DND-41 (cell line): ENCODE results near the gene BIRC7.

Experiments used
- ATAC-seq: fragments of 200-7000 bp; cut with Tn5 transposase; 3 replicates; pipeline ENCODE4 v1.9.1; 2021; ENCODE audit warnings: low read depth; ENCODE audit not compliant: insufficient read depth
- DNase-seq: peaks from one replicate; pipeline ENCODE4 v3.0.0-alpha.2; 2020
- H2AFZ ChIP-seq: 2 replicates; pipeline ENCODE4 v1.6.0; 2012; ENCODE audit warnings: low read depth, low read length
- H3K27ac ChIP-seq: 2 replicates; pipeline ENCODE4 v1.5.1; 2012; ENCODE audit warnings: low read length, inconsistent platforms
- H3K27me3 ChIP-seq: fragments of 200-600 bp; sonication (generic); 2 replicates; pipeline ENCODE4 v1.6.0; 2012; ENCODE audit warnings: low read length, mild to moderate bottlenecking, inconsistent platforms; ENCODE audit not compliant: insufficient read depth, poor library complexity
- H3K36me3 ChIP-seq: 2 replicates; pipeline ENCODE4 v1.5.1; 2012; ENCODE audit warnings: low read length, inconsistent platforms; ENCODE audit not compliant: insufficient read depth
- H3K4me1 ChIP-seq: 2 replicates; pipeline ENCODE4 v1.5.1; 2012; ENCODE audit warnings: mild to moderate bottlenecking, low read length; ENCODE audit not compliant: insufficient read depth
- H3K4me2 ChIP-seq: 2 replicates; pipeline ENCODE4 v1.6.0; 2012; ENCODE audit warnings: mild to moderate bottlenecking, moderate library complexity, low read length, inconsistent platforms; ENCODE audit not compliant: insufficient read depth
- H3K4me3 ChIP-seq, 2 experiments: fragments of 200-600 bp in 1 of 2; shearing (Covaris generic) in 1 of 2; 2 replicates each; pipeline ENCODE4 v1.5.1; 2012 to 2016; ENCODE audit warnings: inconsistent platforms in 2 of 2, low read length in 2 of 2, mild to moderate bottlenecking in 2 of 2, low read depth in 1 of 2, moderate library complexity in 1 of 2
- H3K79me2 ChIP-seq: 2 replicates; pipeline ENCODE4 v1.6.0; 2012; ENCODE audit warnings: low read length, inconsistent platforms; ENCODE audit not compliant: insufficient read depth
- H3K9ac ChIP-seq: 2 replicates; pipeline ENCODE4 v1.6.0; 2012; ENCODE audit warnings: low read depth, mild to moderate bottlenecking, inconsistent platforms, low read length, moderate library complexity
- H3K9me3 ChIP-seq: 2 replicates; pipeline ENCODE4 v1.5.1; 2012; ENCODE audit warnings: low read length, moderate library complexity, mild to moderate bottlenecking, inconsistent platforms; ENCODE audit not compliant: insufficient read depth, severe bottlenecking
- H4K20me1 ChIP-seq: 2 replicates; pipeline ENCODE4 v1.6.0; 2012; ENCODE audit warnings: low read length; ENCODE audit not compliant: insufficient read depth
- EZH2 ChIP-seq: IDR thresholded peaks from 3 replicates; pipeline ENCODE4 v1.6.1; 2012; ENCODE audit warnings: borderline replicate concordance, low read depth, mild to moderate bottlenecking, moderate library complexity, low read length, inconsistent platforms; ENCODE audit not compliant: severe bottlenecking
- TF ChIP-seq, protein P1 (sequence below): IDR thresholded peaks from 2 replicates; pipeline ENCODE4 v1.5.1; 2012; ENCODE audit warnings: borderline replicate concordance, low read length, moderate library complexity, mild to moderate bottlenecking; ENCODE audit not compliant: poor library complexity, severe bottlenecking; ENCODE audit errors: extremely low read depth

BIRC7 gene

DNA sequence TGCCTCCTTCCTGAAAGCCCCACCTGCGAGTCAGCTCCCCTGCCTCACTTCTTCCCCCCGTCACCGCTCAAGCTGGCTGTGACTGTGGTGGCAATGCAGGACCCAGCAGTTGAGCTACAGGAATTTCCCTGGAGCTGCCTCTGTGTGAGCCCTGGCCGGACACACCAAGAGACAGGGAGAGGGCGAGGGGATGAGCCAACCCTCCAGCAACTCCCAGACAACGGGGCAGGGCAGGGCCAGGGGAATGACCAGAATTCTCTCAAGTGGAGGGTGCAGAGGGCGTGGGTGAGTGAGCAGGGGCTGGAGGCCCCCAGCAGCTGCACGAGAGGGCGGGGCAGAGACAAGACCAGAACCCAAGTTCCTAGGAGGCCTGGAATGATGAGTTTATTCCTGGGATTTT is 32.0 kb downstream of the BIRC7 start:
- no peak for TF ChIP-seq EZH2
- TF ChIP-seq, protein P1, sequence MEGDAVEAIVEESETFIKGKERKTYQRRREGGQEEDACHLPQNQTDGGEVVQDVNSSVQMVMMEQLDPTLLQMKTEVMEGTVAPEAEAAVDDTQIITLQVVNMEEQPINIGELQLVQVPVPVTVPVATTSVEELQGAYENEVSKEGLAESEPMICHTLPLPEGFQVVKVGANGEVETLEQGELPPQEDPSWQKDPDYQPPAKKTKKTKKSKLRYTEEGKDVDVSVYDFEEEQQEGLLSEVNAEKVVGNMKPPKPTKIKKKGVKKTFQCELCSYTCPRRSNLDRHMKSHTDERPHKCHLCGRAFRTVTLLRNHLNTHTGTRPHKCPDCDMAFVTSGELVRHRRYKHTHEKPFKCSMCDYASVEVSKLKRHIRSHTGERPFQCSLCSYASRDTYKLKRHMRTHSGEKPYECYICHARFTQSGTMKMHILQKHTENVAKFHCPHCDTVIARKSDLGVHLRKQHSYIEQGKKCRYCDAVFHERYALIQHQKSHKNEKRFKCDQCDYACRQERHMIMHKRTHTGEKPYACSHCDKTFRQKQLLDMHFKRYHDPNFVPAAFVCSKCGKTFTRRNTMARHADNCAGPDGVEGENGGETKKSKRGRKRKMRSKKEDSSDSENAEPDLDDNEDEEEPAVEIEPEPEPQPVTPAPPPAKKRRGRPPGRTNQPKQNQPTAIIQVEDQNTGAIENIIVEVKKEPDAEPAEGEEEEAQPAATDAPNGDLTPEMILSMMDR = no peak
- H3K9me3 ChIP-seq = no peaks in the 10 kb centered on the region
- peaks cover under 1% of the 10 kb centered on the region for H3K79me2 ChIP-seq
- H3K36me3 ChIP-seq = no peaks in the 10 kb centered on the region
- H3K4me1 ChIP-seq = peaks cover 8% of the 10 kb centered on the region
- H2AFZ ChIP-seq = no peak overlapping the region
- H3K27me3 ChIP-seq = peaks cover 9% of the 10 kb centered on the region
- DNase-seq (no peak), ATAC-seq (no peak)
- no peak overlapping the region for H3K27ac ChIP-seq
- H4K20me1 ChIP-seq = no peaks in the 10 kb centered on the region
- H3K9ac ChIP-seq = no peak overlapping the region
- H3K4me3 ChIP-seq = no peak overlapping the region
- H3K4me2 ChIP-seq = no peak overlapping the region

DNA sequence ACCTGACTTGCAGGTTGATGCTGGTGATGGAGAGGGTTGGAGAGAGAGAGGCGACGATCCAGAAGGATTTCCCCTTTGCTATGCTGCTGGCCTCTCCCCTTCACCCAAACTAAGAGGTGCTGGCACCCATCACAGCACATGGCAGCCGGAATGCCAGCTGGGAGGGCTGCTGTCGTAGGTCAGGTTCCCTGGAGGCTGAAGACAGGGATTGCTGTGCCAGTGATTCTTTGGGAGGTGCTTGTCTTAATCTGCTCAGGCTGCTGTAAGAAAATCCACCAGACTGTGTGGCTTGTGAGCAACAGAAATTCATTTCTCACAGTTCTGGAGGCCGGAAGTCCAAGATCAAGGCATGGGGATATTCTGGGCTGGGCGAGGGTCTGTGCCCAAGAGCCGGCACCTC is 32.6 kb downstream of the BIRC7 start:
- Histone ChIP-seq H3K27ac (no peak overlapping the region), H4K20me1 (peaks cover 3% of the 10 kb centered on the region; the same call in 1 of the 2 replicates), H3K4me2 (no peak overlapping the region), H3K4me3 (no peak overlapping the region), H3K4me1 (peaks cover 11% of the 10 kb centered on the region), H3K9me3 (no peaks in the 10 kb centered on the region), H3K79me2 (peaks cover 7% of the 10 kb centered on the region), H2AFZ (no peak overlapping the region), H3K9ac (no peak overlapping the region), H3K36me3 (no peaks in the 10 kb centered on the region), H3K27me3 (peaks cover 9% of the 10 kb centered on the region)
- TF ChIP-seq, protein P1 = no peak
- TF ChIP-seq EZH2 = no peak
- DNase-seq (no peak), ATAC-seq (no peak)

DNA sequence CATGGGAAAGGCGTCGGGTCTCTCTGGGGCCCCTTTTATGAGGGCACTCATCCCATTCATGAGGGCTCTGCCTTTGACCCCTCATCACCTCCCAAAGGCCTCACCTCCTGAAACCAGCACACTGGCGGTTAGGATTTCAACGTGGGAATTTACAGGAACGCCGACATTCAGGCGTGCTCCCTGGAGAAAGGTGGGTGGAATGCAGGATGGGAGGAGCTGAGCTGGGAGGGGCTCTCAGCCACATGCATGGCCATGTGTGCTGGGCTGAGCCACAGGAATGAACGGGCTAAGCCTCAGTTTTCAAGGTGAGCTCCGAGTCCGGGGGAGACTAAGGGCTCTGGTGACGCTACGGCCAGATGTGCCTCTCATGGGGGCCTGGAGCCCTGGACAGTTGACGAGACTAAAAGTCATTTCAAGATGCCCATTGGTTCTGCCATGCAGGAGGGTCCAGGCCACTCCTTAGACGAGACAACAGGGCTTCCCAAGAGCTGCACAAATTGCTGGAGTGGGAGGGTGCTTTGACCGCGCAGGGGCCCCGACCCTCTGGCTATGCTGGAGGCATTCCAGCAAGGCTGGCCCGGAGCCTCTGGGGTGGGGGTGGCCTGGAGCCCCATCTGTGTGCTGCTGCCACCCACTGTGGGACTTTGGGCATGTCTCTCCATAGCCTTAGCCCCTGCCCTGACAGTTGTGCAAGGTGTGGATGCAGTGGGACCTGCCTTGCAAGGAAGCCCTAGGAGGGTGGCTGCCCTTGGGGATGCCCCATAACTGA is 33.1 kb downstream of the BIRC7 start:
- Histone ChIP-seq H2AFZ (no peak overlapping the region), H3K4me3 (no peak overlapping the region), H3K27ac (no peak overlapping the region), H3K9me3 (no peaks in the 10 kb centered on the region), H4K20me1 (peaks cover 9% of the 10 kb centered on the region), H3K4me2 (no peak overlapping the region), H3K36me3 (no peaks in the 10 kb centered on the region), H3K9ac (no peak overlapping the region), H3K79me2 (peaks cover 13% of the 10 kb centered on the region), H3K27me3 (peaks cover 9% of the 10 kb centered on the region), H3K4me1 (peaks cover 17% of the 10 kb centered on the region)
- ATAC-seq = no peak
- TF ChIP-seq, protein P1 = no peak
- TF ChIP-seq EZH2 = no peak
- no peak for DNase-seq

DNA sequence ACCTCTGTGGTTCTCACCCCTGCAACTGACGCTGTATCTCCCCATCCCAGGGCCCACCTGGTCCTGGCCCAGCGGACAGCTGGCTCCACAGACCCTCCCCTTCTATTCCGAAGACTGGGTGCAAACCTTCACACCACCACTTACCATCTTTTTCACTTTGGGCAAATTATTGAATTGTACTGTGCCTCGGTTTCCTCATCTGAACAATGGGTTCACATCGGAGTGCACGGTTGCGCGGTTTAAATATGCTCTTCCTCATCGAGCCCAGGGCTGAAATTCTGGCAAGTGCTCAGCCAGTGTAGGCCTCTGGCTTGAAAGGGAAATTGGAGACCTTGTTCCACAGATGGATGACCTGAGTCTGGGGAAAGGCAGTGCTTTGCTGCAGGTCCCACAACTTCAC is 34.0 kb downstream of the BIRC7 start:
- no peaks in the 10 kb centered on the region for H3K36me3 ChIP-seq
- H3K4me2 ChIP-seq = no peak overlapping the region
- ATAC-seq (no peak), DNase-seq (no peak)
- H4K20me1 ChIP-seq = peaks cover 15% of the 10 kb centered on the region
- H3K27ac ChIP-seq = no peak overlapping the region
- H3K27me3 ChIP-seq = peaks cover 9% of the 10 kb centered on the region
- peaks cover 25% of the 10 kb centered on the region for H3K4me1 ChIP-seq
- no peak overlapping the region for H3K4me3 ChIP-seq
- H3K79me2 ChIP-seq = peaks cover 21% of the 10 kb centered on the region
- H3K9me3 ChIP-seq = no peaks in the 10 kb centered on the region
- H2AFZ ChIP-seq = no peak overlapping the region
- TF ChIP-seq, protein P1 = no peak
- TF ChIP-seq EZH2 = no peak
- H3K9ac ChIP-seq = no peak overlapping the region
